SK-N-SH treated with all-trans-retinoic acid at 6 μM for 48 hours (cell line): Measurements from ENCODE around the gene PARP11.

Source experiments
- BACH2 ChIP-seq: fragments of 250-450 bp; sonication (Bioruptor Pico); IDR thresholded peaks from 2 replicates; pipeline ENCODE4 v1.9.0; 2021; ENCODE audit warnings: mild to moderate bottlenecking, borderline replicate concordance
- PATZ1 ChIP-seq: fragments of 250-450 bp; sonication (Bioruptor Pico); IDR thresholded peaks from 2 replicates; pipeline ENCODE4 v1.8.0; 2020; ENCODE audit warnings: mild to moderate bottlenecking, moderate library complexity, borderline replicate concordance
- ZC3H10 ChIP-seq: fragments of 250-450 bp; sonication (Bioruptor Pico); IDR thresholded peaks from 2 replicates; pipeline ENCODE4 v1.5.1; 2021; ENCODE audit warnings: mild to moderate bottlenecking, moderate library complexity
- ZFP30 ChIP-seq: fragments of 450-650 bp; formaldehyde crosslinking; IDR thresholded peaks from 2 replicates; pipeline ENCODE4 v1.5.0; 2022; ENCODE audit warnings: mild to moderate bottlenecking, moderate library complexity
- ZNF565 ChIP-seq: fragments of 450-650 bp; formaldehyde crosslinking; conservative IDR thresholded peaks from 2 replicates; pipeline ENCODE4 v1.5.0; 2020; ENCODE audit warnings: low read depth, mild to moderate bottlenecking, moderate library complexity
- ZNF70 ChIP-seq: fragments of 450-650 bp; formaldehyde crosslinking; IDR thresholded peaks from 2 replicates; pipeline ENCODE4 v1.5.0; 2020; ENCODE audit warnings: mild to moderate bottlenecking, moderate library complexity
- TF ChIP-seq, protein P1 (sequence below): fragments of 250-450 bp; sonication (Bioruptor Pico); IDR thresholded peaks from 2 replicates; pipeline ENCODE4 v1.5.0; 2020; ENCODE audit warnings: mild to moderate bottlenecking, moderate library complexity

- no peak for TF ChIP-seq BACH2 (CRISPR knock-in tag)
- TF ChIP-seq ZNF565 (CRISPR knock-in tag) = no peak
- no peak for TF ChIP-seq ZC3H10 (CRISPR knock-in tag)
- TF ChIP-seq PATZ1 = no peak
- TF ChIP-seq, protein P1, sequence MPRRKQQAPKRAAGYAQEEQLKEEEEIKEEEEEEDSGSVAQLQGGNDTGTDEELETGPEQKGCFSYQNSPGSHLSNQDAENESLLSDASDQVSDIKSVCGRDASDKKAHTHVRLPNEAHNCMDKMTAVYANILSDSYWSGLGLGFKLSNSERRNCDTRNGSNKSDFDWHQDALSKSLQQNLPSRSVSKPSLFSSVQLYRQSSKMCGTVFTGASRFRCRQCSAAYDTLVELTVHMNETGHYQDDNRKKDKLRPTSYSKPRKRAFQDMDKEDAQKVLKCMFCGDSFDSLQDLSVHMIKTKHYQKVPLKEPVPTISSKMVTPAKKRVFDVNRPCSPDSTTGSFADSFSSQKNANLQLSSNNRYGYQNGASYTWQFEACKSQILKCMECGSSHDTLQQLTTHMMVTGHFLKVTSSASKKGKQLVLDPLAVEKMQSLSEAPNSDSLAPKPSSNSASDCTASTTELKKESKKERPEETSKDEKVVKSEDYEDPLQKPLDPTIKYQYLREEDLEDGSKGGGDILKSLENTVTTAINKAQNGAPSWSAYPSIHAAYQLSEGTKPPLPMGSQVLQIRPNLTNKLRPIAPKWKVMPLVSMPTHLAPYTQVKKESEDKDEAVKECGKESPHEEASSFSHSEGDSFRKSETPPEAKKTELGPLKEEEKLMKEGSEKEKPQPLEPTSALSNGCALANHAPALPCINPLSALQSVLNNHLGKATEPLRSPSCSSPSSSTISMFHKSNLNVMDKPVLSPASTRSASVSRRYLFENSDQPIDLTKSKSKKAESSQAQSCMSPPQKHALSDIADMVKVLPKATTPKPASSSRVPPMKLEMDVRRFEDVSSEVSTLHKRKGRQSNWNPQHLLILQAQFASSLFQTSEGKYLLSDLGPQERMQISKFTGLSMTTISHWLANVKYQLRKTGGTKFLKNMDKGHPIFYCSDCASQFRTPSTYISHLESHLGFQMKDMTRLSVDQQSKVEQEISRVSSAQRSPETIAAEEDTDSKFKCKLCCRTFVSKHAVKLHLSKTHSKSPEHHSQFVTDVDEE = no peak
- no peak for TF ChIP-seq ZFP30 (CRISPR knock-in tag)
- no peak for TF ChIP-seq ZNF70 (CRISPR knock-in tag)
Observed at GRCh38 chr12:3882406-3882805, 9.2 kb upstream of the PARP11 start.
